OCI-LY7 (cell line): Measurements from ENCODE around the gene GLRX5. TPM values are rescaled to one million over a fixed set of nuclear protein-coding genes. Genes with fewer than 3 reads are reported as not detected.
"Not testable (repeated sequence)": the region's sequence is repeated elsewhere in the genome, so short reads cannot be mapped to it uniquely, and the experiment has no call there.

ENCODE experiments used
- BruUV-seq: library from RNA; stranded (reverse); fragments of 400-500 nt; replicated peaks from 2 replicates; lab custom pipeline; 2021; lab: Mats Ljungman, UMichigan
- CTCF ChIA-PET: fragments of 300-600 bp; sonication (Branson Sonifier 250); formaldehyde crosslinking; loops from one replicate; lab custom pipeline; 2022; ENCODE audit warnings: antibody characterized with exemption; ENCODE audit not compliant: unreplicated experiment; lab: Charles Lee
- POLR2A ChIA-PET: fragments of 300-600 bp; sonication (Branson Sonifier 250); formaldehyde crosslinking; loops from one replicate; lab custom pipeline; 2022; ENCODE audit warnings: antibody characterized with exemption; lab: Charles Lee
- DNase-seq: peaks from one replicate; pipeline ENCODE4 v3.0.0-alpha.2; 2015; ENCODE audit warnings: low spot score
- H2AFZ ChIP-seq: fragments of 200-600 bp; sonication (generic), shearing (Covaris generic); 2 replicates; pipeline ENCODE4 v1.6.1; 2014; ENCODE audit warnings: mild to moderate bottlenecking, antibody characterized with exemption, low read length, moderate library complexity
- H3K27ac ChIP-seq: fragments of 200-600 bp; sonication (generic); 2 replicates; pipeline ENCODE4 v1.5.1; 2014; ENCODE audit warnings: mixed run types, low read depth, mild to moderate bottlenecking, moderate library complexity, low read length, inconsistent platforms; ENCODE audit not compliant: poor library complexity, severe bottlenecking
- H3K36me3 ChIP-seq: fragments of 200-600 bp; sonication (generic); 2 replicates; pipeline ENCODE4 v1.6.1; 2014; ENCODE audit warnings: mild to moderate bottlenecking, antibody characterized with exemption, low read length, moderate library complexity, mixed read lengths; ENCODE audit not compliant: insufficient read depth
- H3K4me1 ChIP-seq: fragments of 200-600 bp; sonication (generic); 2 replicates; pipeline ENCODE4 v1.5.1; 2014; ENCODE audit warnings: mild to moderate bottlenecking, low read length; ENCODE audit not compliant: insufficient read depth, poor library complexity, severe bottlenecking
- H3K4me2 ChIP-seq: fragments of 200-600 bp; sonication (generic); 2 replicates; pipeline ENCODE4 v1.6.1; 2014; ENCODE audit warnings: mild to moderate bottlenecking, low read length
- H3K4me3 ChIP-seq: fragments of 200-600 bp; sonication (generic); 2 replicates; pipeline ENCODE4 v1.5.1; 2014; ENCODE audit warnings: mild to moderate bottlenecking, low read depth, low read length; ENCODE audit not compliant: poor library complexity, severe bottlenecking
- H3K79me2 ChIP-seq: fragments of 200-600 bp; sonication (generic); 2 replicates; pipeline ENCODE4 v1.6.1; 2016; ENCODE audit warnings: low read depth, mild to moderate bottlenecking, low read length, moderate library complexity, mixed read lengths; ENCODE audit not compliant: insufficient read depth
- H3K9me2 ChIP-seq: fragments of 200-600 bp; sonication (generic); 2 replicates; pipeline ENCODE4 v1.6.1; 2016; ENCODE audit warnings: mild to moderate bottlenecking, low read length, mixed read lengths; ENCODE audit not compliant: insufficient read depth
- H3K9me3 ChIP-seq: fragments of 200-600 bp; sonication (generic); 2 replicates; pipeline ENCODE4 v1.6.1; 2014; ENCODE audit warnings: mild to moderate bottlenecking, mixed run types, low read length, mixed read lengths
- H4K20me1 ChIP-seq: fragments of 200-600 bp; sonication (generic); 2 replicates; pipeline ENCODE4 v1.6.1; 2014; ENCODE audit warnings: mild to moderate bottlenecking, antibody characterized with exemption, low read length, moderate library complexity, mixed read lengths; ENCODE audit not compliant: insufficient read depth
- CTCF ChIP-seq: fragments of 200-600 bp; sonication (generic); conservative IDR thresholded peaks from 2 replicates; pipeline ENCODE4 v1.5.1; 2014; ENCODE audit warnings: mild to moderate bottlenecking, antibody characterized with exemption, low read length, moderate library complexity, mixed read lengths
- EZH2phosphoT487 ChIP-seq: fragments of 200-600 bp; sonication (generic); IDR thresholded peaks from 2 replicates; pipeline ENCODE4 v1.6.1; 2018; ENCODE audit warnings: low read depth, borderline replicate concordance, mild to moderate bottlenecking, mixed run types, antibody characterized with exemption, low read length, moderate library complexity, mixed read lengths
- intact Hi-C: fragments of 100-400 bp; cut with micrococcal nuclease; formaldehyde crosslinking; loops from one replicate; pipeline ENCODE4 v1.10.0; 2022; ENCODE audit not compliant: unreplicated experiment
- total RNA-seq, 2 experiments: library from RNA; depleted of rRNA in 1 of 2; stranded (reverse); fragments of >200 nt in 1 of 2; shearing (Covaris generic) in 1 of 2; gene quantifications; 2 replicates each; pipeline ENCODE4 v1.2.3, GENCODE V29; 2014 to 2022

Gene GLRX5
- total RNA-seq, 2 experiments from 2014 or later = 68.2 to 78.4 TPM

DNA sequence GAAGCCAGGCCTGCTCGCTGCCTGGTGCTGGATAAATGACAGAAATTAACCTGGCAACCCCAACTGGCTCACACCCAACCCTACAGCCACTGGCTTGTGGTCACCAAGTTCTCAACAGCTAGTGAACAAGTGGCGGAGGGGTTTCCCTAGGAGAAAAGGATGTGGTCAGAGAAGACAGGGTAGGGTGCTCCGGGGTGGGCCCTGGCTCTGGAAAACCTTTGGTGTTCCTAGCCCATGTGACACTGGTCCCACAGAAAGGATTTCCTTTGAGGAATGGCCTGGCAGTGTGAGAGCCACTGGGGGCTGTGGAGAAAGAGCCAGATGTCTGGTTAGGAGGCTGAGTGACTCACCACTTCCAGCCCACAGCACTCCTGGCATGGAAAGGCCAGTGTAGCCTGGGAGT is 27.1 kb upstream of the GLRX5 start:
- Histone ChIP-seq H4K20me1 (no peaks in the 10 kb centered on the region), H2AFZ (no peak overlapping the region)
- BruUV-seq = no TSS peak

DNA sequence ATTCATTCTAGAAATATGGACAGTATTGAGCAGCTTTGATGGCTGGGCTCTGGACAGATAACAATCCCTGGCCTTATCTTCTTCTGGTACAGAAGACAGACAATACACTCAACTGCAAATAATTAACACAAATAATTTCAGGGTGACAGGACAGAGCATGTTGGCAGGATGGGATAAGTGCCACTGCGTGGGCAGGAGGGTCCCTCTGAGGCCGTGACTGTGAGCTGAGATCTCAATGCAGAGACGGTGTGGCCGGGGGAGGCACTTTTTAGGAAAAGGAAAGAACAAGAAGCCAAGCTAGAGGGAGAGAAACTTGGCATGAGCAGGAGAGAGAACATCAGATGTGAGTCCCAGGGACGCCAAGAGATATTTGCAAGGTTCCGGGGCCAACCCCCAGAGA is 26.5 kb upstream of the GLRX5 start:
- Histone ChIP-seq H3K27ac (no peak overlapping the region), H4K20me1 (no peaks in the 10 kb centered on the region), H3K79me2 (no peaks in the 10 kb centered on the region), H3K4me1 (peaks cover 10% of the 10 kb centered on the region), H3K9me2 (no peaks in the 10 kb centered on the region), H3K4me3 (no peak overlapping the region), H3K36me3 (no peaks in the 10 kb centered on the region), H3K9me3 (no peaks in the 10 kb centered on the region), H2AFZ (no peak overlapping the region), H3K4me2 (no peak overlapping the region)
- POLR2A ChIA-PET = interaction anchor here (0.9 to 1.6 kb wide), 2 partner anchors 10 to 15 kb away, joined by 3 to 4 read pairs; no protein-coding TSS in a partner anchor
- TF ChIP-seq EZH2phosphoT487 = no peak
- TF ChIP-seq CTCF = no peak
- intact Hi-C loops = no loop called here
- CTCF ChIA-PET = interaction anchor here (1.2 kb wide), 1 partner anchor 12 kb away, joined by 3 read pairs; no protein-coding TSS in a partner anchor
- BruUV-seq = no TSS peak
- DNase-seq = no peak

More for the DNA sequence above, 27.1 kb upstream of the GLRX5 start:
- no peaks in the 10 kb centered on the region for H3K79me2 ChIP-seq
- peaks cover 17% of the 10 kb centered on the region for H3K4me1 ChIP-seq
- no peak overlapping the region for H3K27ac ChIP-seq
- no peak overlapping the region for H3K4me3 ChIP-seq
- intact Hi-C loops = no loop called here
- no peaks in the 10 kb centered on the region for H3K9me2 ChIP-seq
- no peak for TF ChIP-seq CTCF
- no peak for TF ChIP-seq EZH2phosphoT487
- DNase-seq = no peak
- no peaks in the 10 kb centered on the region for H3K9me3 ChIP-seq
- H3K4me2 ChIP-seq = no peak overlapping the region
- H3K36me3 ChIP-seq = no peaks in the 10 kb centered on the region; the same call in 1 of the 2 replicates
- CTCF ChIA-PET = no interaction called here
- POLR2A ChIA-PET = interaction anchor here (0.9 to 1.0 kb wide), 2 partner anchors 9 to 14 kb away, joined by 3 to 4 read pairs; no protein-coding TSS in a partner anchor

GRCh38 chr14:95509495-95509894 is 25.4 kb upstream of the GLRX5 start:
- no peaks in the 10 kb centered on the region for H3K36me3 ChIP-seq
- BruUV-seq = no TSS peak
- no peaks in the 10 kb centered on the region for H3K9me2 ChIP-seq
- no peaks in the 10 kb centered on the region for H3K79me2 ChIP-seq
- peaks cover under 1% of the 10 kb centered on the region for H3K4me1 ChIP-seq
- H3K27ac ChIP-seq = no peak overlapping the region
- no peak overlapping the region for H2AFZ ChIP-seq
- no peak overlapping the region for H3K4me2 ChIP-seq
- no peaks in the 10 kb centered on the region for H4K20me1 ChIP-seq
- intact Hi-C loops = no loop called here
- ChIA-PET CTCF (interaction anchor here (1.2 kb wide), 1 partner anchor 13 kb away, joined by 3 read pairs; no protein-coding TSS in a partner anchor), POLR2A (interaction anchor here (0.5 to 1.6 kb wide), 2 partner anchors 9 to 34 kb away, joined by 3 read pairs; no protein-coding TSS in a partner anchor)
- H3K4me3 ChIP-seq = no peak overlapping the region
- DNase-seq = no peak
- no peaks in the 10 kb centered on the region for H3K9me3 ChIP-seq
- TF ChIP-seq EZH2phosphoT487 = no peak
- no peak for TF ChIP-seq CTCF

DNA sequence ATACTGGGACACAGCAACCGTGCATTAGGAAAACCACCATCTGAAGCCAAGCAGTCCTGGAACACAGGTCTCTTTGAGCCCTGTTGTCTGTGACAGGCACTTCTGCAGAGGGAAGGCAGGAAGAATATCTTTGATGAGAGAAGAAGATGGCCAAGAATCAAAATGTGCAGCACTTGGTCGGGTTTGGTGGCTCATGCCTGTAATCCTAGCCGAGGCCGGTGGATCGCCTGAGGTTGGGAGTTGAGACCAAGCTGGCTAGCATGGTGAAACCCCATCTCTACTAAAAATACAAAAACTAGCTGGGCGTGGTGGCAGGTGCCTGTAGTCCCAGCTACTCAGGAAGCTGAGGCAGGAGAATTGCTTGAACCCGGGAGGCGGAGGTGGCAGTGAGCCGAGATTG is 24.5 kb upstream of the GLRX5 start:
- H3K4me3 ChIP-seq, H2AFZ ChIP-seq, H3K79me2 ChIP-seq, H3K9me3 ChIP-seq, BruUV-seq, H3K27ac ChIP-seq, H4K20me1 ChIP-seq, H3K9me2 ChIP-seq, H3K4me1 ChIP-seq, CTCF ChIA-PET, H3K4me2 ChIP-seq, intact Hi-C loops, DNase-seq, H3K36me3 ChIP-seq: not testable (repeated sequence)
- POLR2A ChIA-PET = interaction anchor here (0.7 kb wide), 2 partner anchors 23 to 51 kb away, joined by 3 read pairs; no protein-coding TSS in a partner anchor
